ENCODE results near the gene MSL3.

MSL3 gene

GRCh38 chrX:11759172-11759460 lies 1.1 kb downstream of the MSL3 start:
- DNase-seq (ENCODE audit: low read depth in 2 of 2) = no peak
- TF ChIP-seq CTCF (IDR thresholded peaks at IDR 0.05; ENCODE audit: low read depth, low read length) = no peak
- peak overlapping the region; percentile 79 to 80 for H3K4me3 ChIP-seq (replicated peaks in 1 of 2; ENCODE audit: low read depth in 2 of 2, low read length in 2 of 2)

- no peak for TF ChIP-seq CTCF (IDR thresholded peaks at IDR 0.05; ENCODE audit: low read depth, low read length)
- H3K4me3 ChIP-seq (replicated peaks in 1 of 2; ENCODE audit: low read depth in 2 of 2, low read length in 2 of 2) = peak overlapping the region; percentile 79 to 80
- peak; percentile 95 for DNase-seq (ENCODE audit: low read depth in 2 of 2)
Observed at GRCh38 chrX:11759461-11760311, 1.6 kb downstream of the MSL3 start.

- H3K4me3 ChIP-seq (replicated peaks in 1 of 2; ENCODE audit: low read depth in 2 of 2, low read length in 2 of 2) = peak overlapping the region in 1 of 2 donors; percentile 79
- no peak for DNase-seq (ENCODE audit: low read depth in 2 of 2)
Observed at GRCh38 chrX:11760958-11761357, 2.9 kb downstream of the MSL3 start.

GRCh38 chrX:11764602-11765067 lies 6.6 kb downstream of the MSL3 start:
- H3K4me3 ChIP-seq (replicated peaks in 1 of 2; ENCODE audit: low read depth in 2 of 2, low read length in 2 of 2) = no peak overlapping the region
- DNase-seq (ENCODE audit: low read depth in 2 of 2) = no peak
- TF ChIP-seq CTCF (IDR thresholded peaks at IDR 0.05; ENCODE audit: low read depth, low read length) = no peak

More at GRCh38 chrX:11760958-11761357, 2.9 kb downstream of the MSL3 start:
- TF ChIP-seq CTCF (IDR thresholded peaks at IDR 0.05; ENCODE audit: low read depth, low read length) = no peak

- H3K4me3 ChIP-seq (replicated peaks in 1 of 2; ENCODE audit: low read depth in 2 of 2, low read length in 2 of 2) = no peak overlapping the region
- no peak for TF ChIP-seq CTCF (IDR thresholded peaks at IDR 0.05; ENCODE audit: low read depth, low read length)
- DNase-seq (ENCODE audit: low read depth in 2 of 2) = no peak
Observed at GRCh38 chrX:11765449-11765848, 7.4 kb downstream of the MSL3 start.

- H3K4me3 ChIP-seq (replicated peaks in 1 of 2; ENCODE audit: low read depth in 2 of 2, low read length in 2 of 2) = no peak overlapping the region
- DNase-seq (ENCODE audit: low read depth in 2 of 2) = no peak
- TF ChIP-seq CTCF (IDR thresholded peaks at IDR 0.05; ENCODE audit: low read depth, low read length) = no peak
Observed at GRCh38 chrX:11766487-11766886, 8.4 kb downstream of the MSL3 start.

All from cardiac fibroblast (primary cell).